Suppressor macrophage treated with lipopolysaccharide for 4 hours (primary cell): ENCODE data around the gene TMEM158.

Experiments used
- DNase-seq: peaks from one replicate; pipeline ENCODE4 v3.0.0-alpha.2; 2020

Gene TMEM158

GRCh38 chr3:45227946-45228345, 1.9 kb upstream of the TMEM158 start:
- no peak for DNase-seq

- no peak for DNase-seq
Observed at GRCh38 chr3:45227071-45227820, 1.2 kb upstream of the TMEM158 start.

- peak; percentile 25 for DNase-seq
Observed at GRCh38 chr3:45225465-45226205, 452 bp downstream of the TMEM158 start.

- DNase-seq = peak; percentile 86
Observed at GRCh38 chr3:45224824-45225464, 1.1 kb downstream of the TMEM158 start.

- DNase-seq = peak; percentile 29
Observed at GRCh38 chr3:45223889-45224727, 2.0 kb downstream of the TMEM158 start.

GRCh38 chr3:45219694-45220093, 6.4 kb downstream of the TMEM158 start:
- DNase-seq = no peak

- DNase-seq = peak; percentile 47
Observed at GRCh38 chr3:45218578-45219390, 7.3 kb downstream of the TMEM158 start.

GRCh38 chr3:45216021-45216609, 10.0 kb downstream of the TMEM158 start:
- DNase-seq = no peak

GRCh38 chr3:45215466-45215865, 10.6 kb downstream of the TMEM158 start:
- no peak for DNase-seq

GRCh38 chr3:45214061-45214680, 11.9 kb downstream of the TMEM158 start:
- DNase-seq = no peak

GRCh38 chr3:45212095-45212468, 14.0 kb downstream of the TMEM158 start:
- no peak for DNase-seq

GRCh38 chr3:45211466-45212094, 14.5 kb downstream of the TMEM158 start:
- no peak for DNase-seq

- DNase-seq = peak; percentile 81
Observed at GRCh38 chr3:45210308-45211041, 15.6 kb downstream of the TMEM158 start.

GRCh38 chr3:45209526-45209925, 16.6 kb downstream of the TMEM158 start:
- no peak for DNase-seq

GRCh38 chr3:45208586-45208985, 17.5 kb downstream of the TMEM158 start:
- no peak for DNase-seq

GRCh38 chr3:45207446-45207845, 18.6 kb downstream of the TMEM158 start:
- DNase-seq = no peak

GRCh38 chr3:45205126-45205525, 21.0 kb downstream of the TMEM158 start:
- peak; percentile 40 for DNase-seq

- DNase-seq = peak; percentile 53
Observed at GRCh38 chr3:45204136-45204535, 22.0 kb downstream of the TMEM158 start.

- no peak for DNase-seq
Observed at GRCh38 chr3:45199837-45200648, 26.0 kb downstream of the TMEM158 start.
